IPS DF 4.7 (cell line): ENCODE measurements around the gene QRICH2.
"Not testable (repeated sequence)": the region's sequence is repeated elsewhere in the genome, so short reads cannot be mapped to it uniquely, and the experiment has no call there.

ENCODE experiments used
- DNase-seq: peaks from one replicate; pipeline ENCODE4 v3.0.0-alpha.2; 2013; ENCODE audit warnings: low spot score; ENCODE audit errors: extremely low read depth

The QRICH2 gene, protein sequence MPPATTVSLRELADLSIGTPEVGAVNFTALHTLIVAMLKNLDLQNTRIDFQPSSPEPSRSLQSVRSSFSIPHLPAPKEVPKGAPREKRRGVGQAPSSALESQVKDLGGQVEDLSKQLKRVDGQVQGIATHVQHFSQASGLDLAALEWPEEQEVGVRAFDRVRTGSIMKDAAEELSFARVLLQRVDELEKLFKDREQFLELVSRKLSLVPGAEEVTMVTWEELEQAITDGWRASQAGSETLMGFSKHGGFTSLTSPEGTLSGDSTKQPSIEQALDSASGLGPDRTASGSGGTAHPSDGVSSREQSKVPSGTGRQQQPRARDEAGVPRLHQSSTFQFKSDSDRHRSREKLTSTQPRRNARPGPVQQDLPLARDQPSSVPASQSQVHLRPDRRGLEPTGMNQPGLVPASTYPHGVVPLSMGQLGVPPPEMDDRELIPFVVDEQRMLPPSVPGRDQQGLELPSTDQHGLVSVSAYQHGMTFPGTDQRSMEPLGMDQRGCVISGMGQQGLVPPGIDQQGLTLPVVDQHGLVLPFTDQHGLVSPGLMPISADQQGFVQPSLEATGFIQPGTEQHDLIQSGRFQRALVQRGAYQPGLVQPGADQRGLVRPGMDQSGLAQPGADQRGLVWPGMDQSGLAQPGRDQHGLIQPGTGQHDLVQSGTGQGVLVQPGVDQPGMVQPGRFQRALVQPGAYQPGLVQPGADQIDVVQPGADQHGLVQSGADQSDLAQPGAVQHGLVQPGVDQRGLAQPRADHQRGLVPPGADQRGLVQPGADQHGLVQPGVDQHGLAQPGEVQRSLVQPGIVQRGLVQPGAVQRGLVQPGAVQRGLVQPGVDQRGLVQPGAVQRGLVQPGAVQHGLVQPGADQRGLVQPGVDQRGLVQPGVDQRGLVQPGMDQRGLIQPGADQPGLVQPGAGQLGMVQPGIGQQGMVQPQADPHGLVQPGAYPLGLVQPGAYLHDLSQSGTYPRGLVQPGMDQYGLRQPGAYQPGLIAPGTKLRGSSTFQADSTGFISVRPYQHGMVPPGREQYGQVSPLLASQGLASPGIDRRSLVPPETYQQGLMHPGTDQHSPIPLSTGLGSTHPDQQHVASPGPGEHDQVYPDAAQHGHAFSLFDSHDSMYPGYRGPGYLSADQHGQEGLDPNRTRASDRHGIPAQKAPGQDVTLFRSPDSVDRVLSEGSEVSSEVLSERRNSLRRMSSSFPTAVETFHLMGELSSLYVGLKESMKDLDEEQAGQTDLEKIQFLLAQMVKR (N-terminal part only)

DNA sequence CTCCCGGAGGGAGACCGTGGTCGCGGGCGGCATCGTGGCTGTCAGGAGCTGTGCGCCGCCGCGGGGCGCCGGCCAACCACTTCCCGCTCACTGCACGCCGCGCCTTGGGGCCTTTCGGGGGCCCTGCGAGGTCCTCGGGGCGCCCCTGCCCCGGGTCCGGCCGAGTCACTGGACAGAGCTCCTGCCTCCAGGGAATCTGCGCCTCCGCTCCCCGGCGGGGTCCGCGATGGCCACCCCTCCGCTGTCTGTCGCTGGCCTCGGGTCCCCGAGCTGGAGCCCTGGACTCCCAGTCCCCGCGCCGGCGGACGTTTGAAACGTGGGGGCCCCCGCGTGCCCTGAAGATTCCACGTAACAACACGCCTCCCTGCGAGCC, at the start of gene QRICH2:
Gene QRICH2 (minus strand): TSS at position 311 of the 373 bp plus-strand sequence. CDS start 278 bp downstream, at position 33.
- no peak for DNase-seq

DNA sequence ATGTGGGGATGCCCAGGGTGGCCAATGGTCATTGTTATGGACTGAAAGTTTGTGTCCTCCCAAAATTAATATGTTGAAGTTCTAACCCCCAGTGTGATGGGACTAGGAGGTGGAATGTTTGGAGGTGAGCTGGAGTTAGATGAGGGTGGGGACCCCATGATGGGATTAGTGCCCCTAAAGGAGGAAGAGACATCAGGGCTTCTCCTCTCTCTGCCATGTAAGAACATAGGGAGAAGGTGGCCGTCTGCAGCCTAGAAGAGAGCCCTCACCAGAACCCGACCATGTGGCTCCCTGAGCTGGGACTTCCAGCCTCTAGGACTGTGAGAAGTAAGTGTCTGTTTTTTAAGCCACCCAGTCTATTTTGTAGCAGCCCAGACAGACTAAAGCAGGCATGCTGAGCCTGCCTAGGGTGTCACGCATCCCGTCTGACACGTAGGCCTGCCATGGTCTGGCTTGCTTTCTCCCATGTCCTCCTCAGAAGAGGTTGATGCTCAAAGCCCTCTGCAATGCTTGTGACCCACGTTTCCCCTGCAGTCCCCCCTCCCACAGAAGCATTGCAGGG, 49.6 kb upstream of the QRICH2 start:
- DNase-seq = no peak

DNA sequence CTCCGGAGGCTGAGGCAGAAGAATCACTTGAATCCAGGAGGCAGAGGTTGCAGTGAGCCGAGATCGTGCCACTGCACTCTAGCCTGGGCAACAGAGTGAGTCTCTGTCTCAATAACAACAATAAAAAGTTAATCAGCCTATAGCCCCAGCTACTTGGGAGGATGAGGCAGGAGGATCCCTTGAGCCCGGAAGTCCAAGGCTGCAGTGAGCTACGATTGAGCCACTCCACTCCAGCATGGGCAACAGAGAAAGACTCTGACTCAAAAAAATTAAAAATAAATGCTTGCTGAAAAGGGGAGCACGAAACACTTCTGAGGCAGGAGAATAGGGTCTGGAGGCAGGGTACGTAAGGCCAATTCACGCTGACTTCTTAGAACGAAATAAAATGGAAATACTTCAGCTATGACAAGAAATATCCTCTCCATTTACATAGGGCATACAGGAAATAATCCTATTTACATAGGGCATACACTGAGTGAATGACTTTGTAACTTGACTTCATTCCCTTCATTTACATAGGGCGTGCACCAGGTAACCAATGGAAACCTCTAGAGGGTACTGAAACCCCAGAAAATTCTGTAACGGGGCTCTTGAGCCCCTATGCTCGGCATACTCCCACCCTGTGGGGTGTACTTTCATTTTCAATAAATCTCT, 48.9 kb upstream of the QRICH2 start:
- no peak for DNase-seq

DNA sequence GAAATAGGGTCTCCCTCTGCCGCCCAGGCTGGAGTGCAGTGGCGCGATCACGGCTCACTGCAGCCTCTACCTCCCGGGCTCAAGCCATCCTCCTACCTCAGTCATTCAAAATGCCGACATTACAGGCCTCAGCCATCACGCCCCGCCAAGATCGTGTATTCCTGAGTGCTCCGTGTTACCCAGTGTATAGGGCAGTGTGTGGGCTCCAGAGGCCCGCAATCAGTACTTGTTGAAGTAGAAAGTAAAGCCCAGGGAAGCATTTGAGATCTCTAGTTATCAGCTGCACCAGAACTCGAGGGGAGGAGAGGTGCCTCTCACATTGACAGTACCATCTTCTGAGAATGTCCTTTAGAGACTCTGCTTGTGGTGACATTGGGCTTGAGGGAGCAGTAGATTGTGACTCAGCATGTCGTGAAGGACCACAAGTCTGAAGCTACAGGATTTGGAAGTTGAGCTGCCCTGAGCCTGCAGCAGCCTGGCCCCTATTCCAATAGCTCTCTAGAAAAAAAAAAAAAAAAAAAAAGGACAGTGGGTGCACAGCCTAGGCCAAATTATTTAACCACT, 46.8 kb upstream of the QRICH2 start:
- DNase-seq = no peak

DNA sequence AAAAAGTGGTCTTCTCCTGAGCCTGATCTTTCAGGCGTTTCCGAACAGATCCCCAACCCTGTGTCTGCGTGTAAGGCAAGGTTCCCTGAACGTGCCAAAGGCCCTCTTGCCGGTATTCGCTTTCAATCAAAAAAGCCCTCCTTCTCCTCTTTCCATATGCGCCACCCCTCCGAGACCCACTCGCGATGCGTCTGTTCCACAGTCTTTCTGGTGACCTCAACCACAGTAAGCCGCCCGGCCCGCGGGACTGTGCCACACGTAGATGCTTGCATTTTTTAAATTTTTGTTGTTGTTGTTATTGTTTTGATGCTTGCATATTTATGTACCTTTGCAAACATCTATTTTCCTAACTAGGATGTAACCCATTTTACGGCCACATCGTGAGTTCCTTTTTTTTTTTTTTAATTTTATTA, 46.2 kb upstream of the QRICH2 start:
- DNase-seq = no peak

DNA sequence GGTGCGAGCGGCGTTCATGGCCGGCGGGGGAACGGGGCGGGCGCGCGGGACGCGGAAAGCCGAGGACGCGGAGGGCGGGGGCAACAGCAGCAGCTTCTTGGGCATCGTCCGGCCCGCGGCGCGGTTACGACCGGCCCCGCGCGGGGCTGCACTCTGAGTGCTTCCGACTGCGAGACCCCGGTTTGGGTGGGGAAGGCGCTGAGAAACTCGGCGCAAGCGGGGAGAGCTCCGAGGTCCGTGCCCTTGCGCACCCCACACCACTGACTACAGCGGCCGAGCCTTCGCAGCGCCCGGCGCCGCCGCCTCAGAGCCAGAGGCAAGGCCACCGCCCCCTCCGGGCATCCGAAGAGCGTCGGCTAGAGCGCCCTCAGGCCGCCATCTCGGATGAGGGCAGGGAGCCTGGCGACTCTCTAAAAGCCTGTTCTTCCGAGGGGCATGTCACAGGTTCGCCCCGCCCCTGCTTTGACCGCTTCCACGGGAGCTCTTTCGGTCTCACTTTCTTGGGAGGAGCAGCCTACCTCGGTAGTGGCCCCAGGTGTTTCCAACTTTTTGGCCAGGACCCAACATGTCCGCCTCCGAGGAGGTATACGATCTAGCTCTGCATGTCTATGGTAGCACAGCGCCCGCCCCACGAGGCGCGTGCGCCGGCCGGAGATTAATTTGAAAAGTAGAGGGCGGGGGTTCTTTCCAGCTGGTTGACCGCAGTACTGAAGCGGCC, 45.7 kb upstream of the QRICH2 start, which contains the start of gene PRPSAP1:
Gene PRPSAP1 (minus strand): TSS at position 318 of the 718 bp plus-strand sequence. CDS start 213 bp downstream, at position 105.
- peak; percentile 72 for DNase-seq

DNA sequence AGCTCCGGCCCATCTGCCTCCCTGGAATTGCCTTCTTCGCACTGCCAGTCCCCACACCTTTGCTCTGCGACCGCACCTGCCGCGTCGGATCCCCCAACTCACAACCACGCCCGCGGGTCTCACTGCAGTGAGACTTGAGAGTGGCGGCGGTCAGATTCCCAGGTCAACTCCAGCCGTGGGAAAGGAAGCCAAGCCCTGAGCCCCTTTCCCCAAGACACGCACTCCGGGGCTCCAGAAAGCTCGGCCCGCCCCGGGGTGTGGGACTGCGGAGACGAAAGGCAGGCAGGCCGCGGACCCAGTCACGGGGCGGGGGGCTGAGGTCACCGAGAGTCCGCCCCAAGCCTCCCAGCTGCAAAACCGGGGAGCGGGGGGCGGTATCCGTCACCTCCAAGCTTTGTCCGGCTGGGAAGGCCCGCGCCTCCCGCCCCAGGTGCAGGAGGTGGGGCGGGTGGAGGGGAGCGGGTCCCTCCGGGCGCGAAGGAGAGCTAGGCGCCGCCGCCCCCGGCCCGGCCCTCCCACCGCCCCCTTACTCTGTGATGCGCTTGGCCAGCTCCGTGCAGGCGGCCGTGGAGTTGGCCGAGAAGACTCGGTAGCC, 45.0 kb upstream of the QRICH2 start:
- DNase-seq = no peak

DNA sequence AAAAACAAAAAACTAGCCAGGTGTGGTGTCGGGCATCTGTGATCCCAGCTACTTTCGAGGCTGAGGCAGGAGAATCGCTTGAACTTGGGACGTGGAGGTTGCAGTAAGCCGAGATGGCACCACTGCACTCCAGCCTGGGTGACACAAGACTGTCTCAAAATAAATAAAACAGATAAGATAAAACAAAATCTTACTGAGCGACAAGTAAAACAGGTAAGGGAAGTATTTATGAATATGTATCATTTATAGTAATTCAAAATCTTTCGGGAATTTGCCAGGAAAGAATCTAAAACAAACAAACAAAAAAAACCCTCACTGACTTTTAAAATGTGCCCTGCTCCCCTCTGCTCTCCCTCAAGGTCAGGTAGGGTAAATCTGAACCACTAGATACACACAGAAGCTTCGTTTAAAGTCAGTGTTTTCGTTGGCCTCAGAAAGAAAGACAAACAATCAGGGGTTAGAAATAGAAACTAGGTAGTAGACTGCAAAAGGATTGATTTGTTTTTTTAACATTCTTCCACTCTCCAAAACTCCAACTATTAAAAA, 43.5 kb upstream of the QRICH2 start:
- DNase-seq = no peak

DNA sequence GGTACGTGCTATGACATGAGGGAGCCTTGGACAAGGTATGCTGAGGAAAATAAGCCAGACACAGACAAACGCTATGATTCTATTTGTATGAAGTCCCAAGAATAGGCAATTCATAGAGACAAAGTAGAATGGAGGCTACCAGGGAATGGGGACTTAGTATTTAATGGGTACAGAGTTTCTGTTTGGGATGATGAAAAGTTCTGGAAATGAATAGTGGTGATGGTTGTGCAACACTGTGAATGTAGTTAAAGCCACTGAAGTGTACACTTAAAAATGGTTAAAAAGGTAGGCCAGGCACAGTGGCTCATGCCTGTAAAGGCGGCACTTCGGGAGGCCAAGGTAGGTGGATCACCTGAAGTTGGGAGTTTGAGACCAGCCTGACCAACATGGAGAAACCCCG, 42.4 kb upstream of the QRICH2 start:
- DNase-seq = no peak

DNA sequence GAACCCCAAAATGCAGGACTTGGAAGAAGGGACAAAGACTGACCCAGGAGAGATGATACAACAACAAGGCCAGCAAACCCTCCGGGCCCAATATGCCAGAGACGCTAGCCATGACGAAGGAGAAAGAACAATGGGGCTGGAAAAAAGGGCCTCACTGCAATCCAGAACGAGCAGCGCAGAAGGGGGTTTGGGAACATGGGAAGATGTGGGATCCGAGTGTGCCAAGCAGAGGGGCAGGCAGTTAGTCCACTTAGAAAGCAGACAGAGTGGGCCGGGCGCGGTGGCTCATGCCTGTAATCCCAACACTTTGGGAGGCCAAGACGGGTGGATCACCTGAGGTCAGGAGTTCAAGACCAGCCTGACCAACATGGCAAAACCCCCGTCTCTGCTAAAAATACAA, 38.9 kb upstream of the QRICH2 start:
- DNase-seq = not testable (repeated sequence)

DNA sequence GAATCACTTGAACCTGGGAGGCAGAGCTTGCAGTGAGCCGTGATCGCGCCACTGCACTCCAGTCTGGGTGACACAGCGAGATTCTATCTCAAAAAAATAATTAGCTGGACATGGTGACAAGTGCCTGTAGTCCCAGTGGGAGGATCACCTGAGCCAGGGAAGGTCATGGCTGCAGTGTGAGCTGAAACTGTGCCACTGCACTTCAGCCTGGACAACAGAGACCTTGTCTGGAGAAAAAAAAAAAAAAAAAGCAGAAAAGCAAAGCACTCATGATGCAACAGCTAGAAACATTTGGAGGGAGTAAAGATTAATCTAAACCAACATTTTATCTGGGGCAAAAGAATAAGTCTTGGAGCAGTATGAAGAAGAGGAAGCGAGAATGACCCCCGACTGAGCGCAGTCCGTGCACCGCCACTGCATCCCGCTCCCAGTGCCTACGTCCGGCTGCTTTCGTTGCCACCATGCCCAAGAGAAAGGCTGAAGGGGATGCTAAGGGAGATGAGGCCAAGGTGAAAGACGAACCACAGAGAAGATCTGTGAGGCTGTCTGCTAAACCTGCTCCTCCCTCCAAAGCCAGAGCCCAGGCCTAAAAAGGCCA, 37.4 kb upstream of the QRICH2 start:
- DNase-seq = no peak

DNA sequence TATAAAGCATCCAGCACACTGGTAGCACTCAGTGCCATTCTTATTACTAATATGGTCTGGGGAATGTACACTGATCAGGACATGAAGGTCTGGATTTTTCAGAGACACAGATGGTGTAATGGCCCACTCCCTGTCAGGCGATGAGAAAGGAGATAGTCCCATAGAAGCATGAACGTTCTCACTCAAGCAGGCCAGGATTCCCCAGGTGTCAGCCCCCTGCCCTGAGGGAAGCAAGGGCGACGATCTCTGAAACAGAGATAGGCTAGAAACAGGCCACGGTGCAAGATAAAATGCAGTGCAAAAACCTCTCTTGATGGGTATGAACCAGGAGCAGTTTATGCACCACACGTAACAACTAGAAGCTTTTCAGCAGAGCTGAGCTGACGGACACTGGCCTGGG, 35.0 kb upstream of the QRICH2 start:
- no peak for DNase-seq

DNA sequence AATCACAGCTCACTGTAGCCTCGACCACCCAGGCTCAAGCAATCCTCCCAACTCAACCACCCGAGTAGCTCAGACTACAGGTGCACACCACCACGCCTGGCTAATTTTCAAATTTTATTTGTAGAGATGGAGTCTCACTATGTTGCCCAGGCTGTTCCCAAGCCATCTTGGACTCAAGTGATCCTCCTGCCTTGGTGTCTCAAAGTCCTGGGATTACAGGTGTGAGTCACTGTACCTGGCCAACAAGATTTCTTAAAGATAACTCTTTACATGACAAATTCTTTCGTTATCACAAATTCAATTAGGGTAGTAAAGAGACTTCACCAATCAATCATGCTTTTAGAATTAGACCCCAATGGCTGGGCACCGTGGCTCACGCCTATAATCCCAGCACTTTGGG, 33.2 kb upstream of the QRICH2 start:
- no peak for DNase-seq

DNA sequence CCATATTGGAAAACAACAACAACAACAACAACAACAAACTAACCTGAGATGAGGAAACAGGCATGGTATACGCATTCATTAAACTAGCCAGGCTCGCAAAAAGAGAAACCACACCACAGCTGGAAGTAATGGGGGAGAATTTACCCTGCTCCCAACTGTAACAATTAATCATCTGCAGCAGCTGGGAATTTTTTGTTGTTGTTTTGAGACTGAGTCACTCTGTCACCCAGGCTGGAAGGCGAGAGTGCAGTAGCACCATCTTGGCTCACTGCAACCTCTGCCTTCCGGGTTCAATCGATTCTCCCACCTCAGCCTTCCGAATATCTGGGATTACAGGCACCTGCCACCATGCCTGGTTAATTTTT, 29.3 kb upstream of the QRICH2 start:
- DNase-seq = no peak

DNA sequence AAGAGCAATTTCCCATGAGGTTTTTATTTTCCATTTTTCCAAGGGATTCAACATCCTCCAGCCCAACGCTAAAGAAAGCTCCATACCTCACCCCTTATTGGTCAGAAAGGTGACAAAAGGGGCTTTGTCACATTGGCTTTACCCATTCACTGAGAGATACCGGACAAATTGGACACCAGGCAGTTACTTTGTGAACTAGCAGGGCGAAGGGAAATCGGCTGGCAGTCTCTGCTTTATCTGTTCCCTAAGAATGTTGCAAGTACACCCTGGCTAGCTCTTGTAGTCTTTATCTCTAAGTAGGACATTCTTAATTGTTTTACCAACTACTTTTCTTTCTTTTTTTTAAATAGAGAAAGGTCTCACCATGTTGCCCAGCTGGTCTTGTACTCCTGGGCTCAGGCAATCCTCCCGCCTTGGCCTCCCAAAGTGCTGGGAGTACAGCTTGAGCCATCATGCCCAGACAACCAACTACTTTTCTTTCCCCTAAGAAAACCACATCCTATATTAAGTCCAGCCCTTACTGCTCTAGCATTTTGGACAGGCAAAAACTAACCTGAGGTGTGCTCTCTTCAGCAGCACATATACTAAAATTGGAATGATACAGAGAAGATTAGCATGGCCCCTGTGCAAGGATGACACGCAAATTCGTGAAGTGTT, 28.8 kb upstream of the QRICH2 start:
- no peak for DNase-seq

DNA sequence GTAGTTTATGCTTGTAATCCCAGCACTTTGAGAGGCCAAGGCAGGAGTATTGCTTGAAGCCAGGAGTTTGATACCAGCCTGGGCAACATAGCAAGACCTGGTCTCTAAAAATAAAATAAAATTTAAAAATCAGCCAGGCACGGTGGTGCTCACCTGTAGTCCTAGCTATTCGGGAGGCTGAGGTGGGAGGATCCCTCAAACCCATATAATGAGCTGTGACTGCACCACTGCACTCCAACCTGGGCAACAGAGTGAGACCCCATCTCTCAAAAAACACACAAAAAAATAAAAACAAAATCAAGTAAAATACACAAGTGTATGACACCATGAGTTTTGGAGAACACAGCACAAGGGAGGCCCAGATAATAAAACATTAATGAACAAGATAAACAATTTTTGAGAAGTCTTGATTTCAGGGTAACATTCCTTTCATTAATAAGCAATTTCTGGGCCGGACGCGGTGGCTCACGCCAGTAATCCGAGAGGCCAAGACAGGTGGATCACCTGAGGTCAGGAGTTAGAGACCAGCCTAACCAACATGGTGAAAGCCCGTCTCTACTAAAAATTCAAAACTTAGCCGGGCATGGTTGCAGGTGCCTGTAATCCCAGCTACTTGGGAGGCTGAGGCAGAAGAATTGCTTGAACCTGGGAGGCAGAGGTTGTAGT, 27.8 kb upstream of the QRICH2 start:
- DNase-seq = no peak

DNA sequence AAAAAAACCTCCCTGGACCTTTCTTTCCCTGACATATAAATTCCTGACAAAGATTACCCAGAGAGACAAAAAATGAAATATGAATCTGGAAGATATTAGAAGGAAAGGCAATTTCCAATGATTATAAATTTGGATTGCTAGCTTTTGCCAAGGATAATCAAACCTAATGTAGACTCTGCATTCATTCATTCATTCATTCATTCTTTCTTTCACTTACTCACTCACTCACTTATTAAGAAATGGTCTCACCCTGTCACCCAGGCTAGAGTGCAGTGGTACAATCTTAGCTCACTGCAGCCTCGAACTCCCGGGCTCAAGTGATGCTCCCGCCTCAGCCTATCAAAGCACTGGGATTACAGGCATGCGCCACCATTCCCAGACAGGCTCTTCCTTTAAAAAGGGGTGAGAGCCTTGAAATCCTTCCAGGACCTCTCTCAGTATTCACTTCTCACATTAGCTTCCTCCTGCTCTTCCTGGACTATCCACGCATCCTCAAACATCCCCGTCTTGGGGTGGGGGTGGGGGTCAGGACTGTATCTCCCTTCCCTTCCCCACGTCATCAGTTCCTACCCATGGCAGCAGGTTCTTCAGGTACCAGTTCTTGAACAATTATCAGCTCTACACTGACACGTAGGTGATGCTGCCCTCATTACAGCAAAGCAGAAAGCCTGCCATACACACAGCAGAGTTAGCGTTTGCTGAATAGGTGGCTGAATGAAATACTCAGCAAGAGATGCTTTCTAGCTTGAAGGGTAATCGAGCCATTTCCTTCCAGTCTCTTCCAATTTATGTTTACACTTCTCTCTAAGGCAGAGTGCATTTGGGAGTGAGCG, 25.8 kb upstream of the QRICH2 start:
- DNase-seq = no peak
